HG03097 (cell line): ENCODE results near the gene RGL3.
"Not testable (repeated sequence)": the region's sequence is repeated elsewhere in the genome, so short reads cannot be mapped to it uniquely, and the experiment has no call there.

Experiments used
- ATAC-seq: cut with Tn5 transposase; IDR thresholded peaks from one replicate; pipeline ENCODE4 v1.9.1; 2021; ENCODE audit not compliant: unreplicated experiment, low FRiP score

RGL3 gene

GRCh38 chr19:11384778-11385129 is 34.4 kb downstream of the RGL3 start:
- no peak for ATAC-seq

DNA sequence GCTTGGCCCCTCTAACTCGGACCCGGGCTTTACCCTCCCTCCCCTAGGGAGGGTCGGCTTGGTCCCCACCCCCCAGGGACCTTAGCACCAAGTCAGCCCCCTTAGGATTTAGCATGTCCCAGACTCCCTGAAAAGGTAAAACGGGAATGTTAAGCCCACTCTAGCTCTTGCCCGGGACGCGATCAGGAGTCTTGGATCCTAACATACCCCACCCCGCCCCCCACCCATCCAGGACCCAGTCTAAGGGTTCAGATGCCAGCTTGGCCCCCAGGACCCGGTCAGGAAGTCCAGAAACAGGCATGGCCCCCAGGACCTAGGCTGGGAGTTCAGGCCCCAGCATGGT is 35.4 kb downstream of the RGL3 start:
- ATAC-seq = no peak

GRCh38 chr19:11382898-11383705 is 36.0 kb downstream of the RGL3 start:
- no peak for ATAC-seq

- ATAC-seq = peak; percentile 75
Measured at GRCh38 chr19:11380653-11381537, 38.2 kb downstream of the RGL3 start.

DNA sequence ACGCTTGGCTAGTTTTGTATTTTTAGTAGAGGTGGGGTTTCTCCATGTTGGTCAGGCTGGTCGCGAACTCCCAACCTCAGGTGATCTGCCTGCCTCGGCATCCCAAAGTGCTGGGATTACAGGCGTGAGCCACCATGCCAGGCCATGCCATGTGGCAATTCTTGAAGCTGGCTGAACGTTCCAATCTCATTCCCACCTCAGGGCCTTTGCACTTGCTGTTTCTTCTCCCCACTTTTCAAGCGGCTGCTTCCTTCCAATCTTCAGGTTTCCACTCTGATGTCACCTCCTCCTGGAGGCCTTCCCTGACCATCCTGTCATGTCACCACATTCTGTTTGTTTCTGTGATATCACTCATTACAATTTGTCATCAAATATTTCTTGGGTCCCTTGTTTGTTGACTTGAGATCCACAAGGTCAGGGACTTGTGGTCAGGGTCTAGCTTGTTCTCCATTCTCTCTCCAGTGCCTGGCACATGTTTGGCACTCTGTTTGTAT is 39.2 kb downstream of the RGL3 start:
- no peak for ATAC-seq

GRCh38 chr19:11379269-11379845 is 39.8 kb downstream of the RGL3 start:
- not testable (repeated sequence) for ATAC-seq

- no peak for ATAC-seq
Measured at GRCh38 chr19:11378319-11379189, 40.6 kb downstream of the RGL3 start.

- no peak for ATAC-seq
Measured at GRCh38 chr19:11377756-11378155, 41.4 kb downstream of the RGL3 start.

GRCh38 chr19:11377237-11377636 is 41.9 kb downstream of the RGL3 start:
- ATAC-seq = no peak

GRCh38 chr19:11375143-11375948 is 43.8 kb downstream of the RGL3 start:
- ATAC-seq = no peak

- peak; percentile 86 for ATAC-seq
Measured at GRCh38 chr19:11374433-11375142, 44.5 kb downstream of the RGL3 start, which contains the start of gene SWSAP1. TSS of gene SWSAP1 (plus strand) at chr19:11374666. CDS start at chr19:11374681, 15 bp downstream.

- no peak for ATAC-seq
Measured at GRCh38 chr19:11373885-11374432, 45.2 kb downstream of the RGL3 start.

- ATAC-seq = no peak
Measured at GRCh38 chr19:11373166-11373884, 45.8 kb downstream of the RGL3 start.

DNA sequence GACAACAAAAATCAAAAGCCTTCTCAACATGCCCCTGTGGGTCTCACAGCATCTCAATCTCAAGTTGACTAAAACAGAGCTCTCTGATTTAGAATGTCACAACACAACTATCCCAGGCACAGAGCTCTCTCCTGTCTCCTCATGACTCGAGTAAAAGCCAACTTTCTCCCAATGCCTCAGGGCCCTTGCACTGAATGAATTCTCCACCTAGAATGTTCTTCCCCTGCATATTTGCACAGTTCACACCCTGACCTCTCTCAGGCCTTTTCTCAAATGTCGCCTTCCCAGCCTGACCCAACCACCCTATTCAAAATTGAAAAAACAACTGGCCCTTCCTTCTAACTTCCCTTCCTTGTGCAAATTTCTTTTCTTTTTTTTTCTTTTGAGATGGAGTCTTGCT is 48.4 kb downstream of the RGL3 start:
- no peak for ATAC-seq

- ATAC-seq = no peak
Measured at GRCh38 chr19:11367528-11367927, 51.6 kb downstream of the RGL3 start.

DNA sequence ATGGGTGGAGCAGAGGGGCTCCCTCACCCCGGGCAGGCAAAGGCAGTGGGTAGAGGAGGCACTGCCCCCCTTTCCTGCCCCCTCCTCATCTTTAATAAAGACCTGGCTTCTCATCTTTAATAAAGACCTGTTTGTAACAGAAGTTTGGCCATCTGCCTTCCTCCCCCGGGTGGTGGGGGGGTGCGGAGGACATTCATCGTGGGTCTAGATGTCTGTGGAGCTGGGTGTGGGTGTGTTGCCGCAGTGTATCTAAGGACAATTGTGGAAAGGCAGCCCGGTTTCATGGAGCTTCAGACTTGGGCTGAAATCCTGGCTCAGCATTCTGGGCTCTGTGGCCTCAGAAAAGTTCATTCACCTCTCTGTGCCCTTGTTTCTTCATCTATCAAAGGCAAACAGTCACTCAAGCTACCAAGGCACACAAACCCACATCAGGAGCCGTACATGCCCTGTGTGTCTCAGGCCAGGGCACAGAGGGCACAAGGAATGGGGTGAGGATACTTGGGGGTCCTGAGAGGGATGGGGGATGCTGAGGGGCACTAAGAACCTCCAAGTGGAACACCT is 53.5 kb downstream of the RGL3 start:
- ATAC-seq = no peak

GRCh38 chr19:11364935-11365334 is 54.2 kb downstream of the RGL3 start:
- no peak for ATAC-seq
